GM12874 (cell line): ENCODE results near the gene ZNF385C.

Experiments
- TF ChIP-seq, protein P1 (sequence below): IDR thresholded peaks from 2 replicates; pipeline ENCODE4 v1.5.1; 2011; ENCODE audit warnings: low read depth, mild to moderate bottlenecking, control low read depth, low read length, moderate library complexity; ENCODE audit not compliant: insufficient read depth

Gene ZNF385C

DNA sequence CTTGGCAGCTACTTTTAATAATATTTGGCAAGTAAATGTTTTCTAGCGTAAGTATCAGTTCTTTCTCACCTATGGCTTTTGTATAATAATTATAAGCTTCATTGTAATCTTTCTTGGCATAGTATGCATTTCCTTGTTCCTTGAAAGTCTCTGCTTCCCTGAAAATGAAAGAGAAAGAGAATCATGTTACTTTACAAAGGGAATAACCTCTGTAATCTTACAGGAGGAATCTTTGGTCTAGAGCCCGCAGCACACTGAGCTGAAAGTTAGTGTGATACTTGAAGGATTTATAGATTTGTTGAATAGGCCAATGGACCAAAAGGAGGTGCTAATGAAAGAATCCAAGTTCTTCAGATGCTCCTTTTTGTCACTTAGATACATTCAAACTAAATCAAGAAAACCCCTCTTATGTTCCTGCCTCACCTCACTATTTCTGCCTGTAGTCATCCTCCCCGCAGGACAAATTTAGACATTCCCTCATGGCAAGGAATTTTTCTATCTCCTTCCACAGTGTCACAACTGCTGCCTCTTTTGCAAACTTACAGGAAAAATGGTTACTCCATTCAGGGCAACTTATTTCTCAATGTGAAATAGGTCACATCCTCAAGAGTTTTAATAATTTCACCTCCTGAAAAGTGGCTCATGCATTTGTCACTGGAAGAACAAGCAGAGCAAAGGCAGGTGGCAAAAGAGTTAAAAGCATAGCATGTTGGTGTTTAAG, 97.7 kb downstream of the ZNF385C start:
- TF ChIP-seq, protein P1, sequence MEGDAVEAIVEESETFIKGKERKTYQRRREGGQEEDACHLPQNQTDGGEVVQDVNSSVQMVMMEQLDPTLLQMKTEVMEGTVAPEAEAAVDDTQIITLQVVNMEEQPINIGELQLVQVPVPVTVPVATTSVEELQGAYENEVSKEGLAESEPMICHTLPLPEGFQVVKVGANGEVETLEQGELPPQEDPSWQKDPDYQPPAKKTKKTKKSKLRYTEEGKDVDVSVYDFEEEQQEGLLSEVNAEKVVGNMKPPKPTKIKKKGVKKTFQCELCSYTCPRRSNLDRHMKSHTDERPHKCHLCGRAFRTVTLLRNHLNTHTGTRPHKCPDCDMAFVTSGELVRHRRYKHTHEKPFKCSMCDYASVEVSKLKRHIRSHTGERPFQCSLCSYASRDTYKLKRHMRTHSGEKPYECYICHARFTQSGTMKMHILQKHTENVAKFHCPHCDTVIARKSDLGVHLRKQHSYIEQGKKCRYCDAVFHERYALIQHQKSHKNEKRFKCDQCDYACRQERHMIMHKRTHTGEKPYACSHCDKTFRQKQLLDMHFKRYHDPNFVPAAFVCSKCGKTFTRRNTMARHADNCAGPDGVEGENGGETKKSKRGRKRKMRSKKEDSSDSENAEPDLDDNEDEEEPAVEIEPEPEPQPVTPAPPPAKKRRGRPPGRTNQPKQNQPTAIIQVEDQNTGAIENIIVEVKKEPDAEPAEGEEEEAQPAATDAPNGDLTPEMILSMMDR, result no peak

DNA sequence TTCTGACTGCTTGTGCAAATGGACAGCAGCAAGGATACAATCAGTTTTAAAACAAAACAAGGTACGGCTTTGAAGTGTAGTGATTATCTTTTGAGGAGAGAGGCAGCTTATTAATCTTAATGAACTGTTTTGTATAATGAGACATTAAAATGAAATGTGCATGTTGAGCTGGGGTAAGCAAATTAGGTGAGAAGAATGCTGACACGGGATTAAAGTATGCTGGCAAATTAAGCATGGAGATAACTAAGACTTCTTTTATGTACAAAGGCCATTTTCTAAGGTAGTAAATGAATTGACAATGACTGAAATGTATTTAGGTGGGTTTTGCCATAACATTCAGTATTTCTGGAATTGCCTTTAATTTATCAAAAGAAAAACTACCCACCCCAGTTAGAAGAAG, 99.8 kb downstream of the ZNF385C start:
- TF ChIP-seq, protein P1, result no peak

DNA sequence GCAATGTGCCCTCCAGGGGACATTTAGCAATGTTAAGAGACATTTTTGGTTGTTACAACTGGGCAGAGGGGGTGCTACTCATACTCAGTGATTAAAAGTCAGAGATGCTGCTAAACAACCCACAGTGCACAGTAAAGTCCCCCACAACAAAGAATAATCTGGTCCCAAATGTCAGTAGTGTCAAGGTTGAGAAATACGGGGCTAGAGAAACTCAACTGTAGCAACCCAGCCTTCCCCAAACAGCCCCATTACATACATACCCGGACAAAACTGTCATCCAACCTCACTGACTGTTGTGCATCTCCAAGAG, 101.5 kb downstream of the ZNF385C start:
- TF ChIP-seq, protein P1, result no peak

DNA sequence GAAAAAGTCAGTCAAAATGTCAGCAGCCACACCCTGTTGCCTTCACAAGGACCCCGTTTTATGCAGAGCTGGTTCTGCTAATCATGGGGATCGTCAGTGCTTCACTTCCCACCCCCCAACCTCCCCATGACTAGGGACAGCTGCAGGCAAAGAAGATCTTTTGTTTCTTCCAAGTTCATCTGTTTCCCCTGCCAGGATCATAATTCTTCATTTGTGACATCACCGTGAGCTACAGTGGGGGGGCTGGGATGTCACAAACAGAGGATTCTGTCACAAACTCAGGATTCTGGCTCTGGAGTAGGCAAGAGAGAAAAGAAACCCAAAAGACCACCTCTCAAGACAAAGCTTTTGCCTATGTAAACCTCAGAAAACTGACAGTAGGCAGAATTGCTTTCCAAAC, 105.7 kb downstream of the ZNF385C start:
- TF ChIP-seq, protein P1, result no peak

DNA sequence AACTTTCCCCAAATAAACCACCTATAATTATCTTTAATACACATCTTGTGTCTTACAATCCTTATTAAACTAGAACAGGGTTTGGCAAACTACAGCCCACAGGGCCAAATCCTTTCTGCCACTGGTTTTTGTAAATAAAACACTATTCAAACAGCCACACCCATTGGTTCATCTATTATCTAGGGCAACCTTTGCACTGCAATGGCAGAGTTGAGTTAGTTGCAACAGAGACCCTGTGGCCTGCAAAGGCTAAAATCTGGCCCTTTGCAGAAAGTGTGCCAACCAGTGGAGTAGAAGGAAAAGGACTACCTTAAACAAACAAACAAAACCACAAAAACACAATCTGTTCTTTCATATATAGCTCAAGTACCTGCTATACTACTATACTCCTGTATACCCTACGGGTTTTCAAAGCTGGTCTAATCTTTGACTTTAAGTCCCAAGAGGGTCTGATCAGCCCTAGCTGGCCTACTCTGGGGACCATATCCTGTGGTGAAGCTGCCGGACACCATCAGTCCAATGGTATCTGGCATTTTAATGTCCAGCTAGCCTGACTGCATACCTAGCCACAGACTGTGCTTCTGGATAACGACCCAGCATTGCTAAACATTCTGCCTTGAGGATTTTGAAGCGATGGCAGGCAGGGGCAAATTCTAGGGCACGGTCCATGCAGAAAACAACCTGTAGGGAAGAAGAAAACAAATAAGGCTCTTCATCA, 108.4 kb downstream of the ZNF385C start:
- TF ChIP-seq, protein P1, result no peak

DNA sequence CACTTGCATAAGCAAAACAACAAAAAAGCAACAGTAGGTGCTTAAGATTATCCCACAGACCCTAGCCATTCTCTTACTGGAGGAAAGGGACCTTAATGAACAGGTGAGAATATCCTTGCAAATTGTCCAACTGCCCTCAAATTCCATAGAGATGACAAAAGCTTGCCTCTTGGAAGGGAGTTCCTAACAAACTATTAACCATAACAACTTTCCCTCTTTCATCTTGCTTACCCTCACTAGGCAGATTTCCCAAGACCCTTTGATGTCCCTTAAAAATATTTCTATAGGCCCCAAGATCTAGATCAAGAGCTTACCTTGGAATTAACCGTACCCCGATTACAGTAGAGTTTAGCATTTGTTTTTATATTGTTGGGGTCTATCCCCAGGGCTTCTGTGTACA, 109.9 kb downstream of the ZNF385C start:
- TF ChIP-seq, protein P1, result no peak

DNA sequence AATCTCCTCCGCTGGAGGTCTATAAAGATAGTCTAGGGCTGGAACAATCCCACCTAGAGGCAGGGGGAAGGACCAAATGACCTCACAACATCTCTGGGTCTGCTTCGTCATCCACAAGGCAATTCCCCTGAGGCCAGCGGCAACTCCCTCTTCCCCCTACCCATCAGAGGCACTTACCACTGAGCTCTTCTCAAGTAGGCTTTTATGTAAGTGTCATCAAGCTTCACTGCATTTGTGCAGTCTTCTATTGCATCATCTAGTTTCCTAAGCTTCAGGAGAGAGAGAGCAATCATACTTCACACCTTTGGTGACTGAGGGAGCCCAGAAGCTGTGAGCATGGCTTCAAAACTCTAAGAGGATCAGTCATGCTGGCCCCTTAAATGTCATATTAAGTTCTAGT, 110.6 kb downstream of the ZNF385C start:
- TF ChIP-seq, protein P1, result no peak
